ENCODE results near the gene FAM181B.

DNA sequence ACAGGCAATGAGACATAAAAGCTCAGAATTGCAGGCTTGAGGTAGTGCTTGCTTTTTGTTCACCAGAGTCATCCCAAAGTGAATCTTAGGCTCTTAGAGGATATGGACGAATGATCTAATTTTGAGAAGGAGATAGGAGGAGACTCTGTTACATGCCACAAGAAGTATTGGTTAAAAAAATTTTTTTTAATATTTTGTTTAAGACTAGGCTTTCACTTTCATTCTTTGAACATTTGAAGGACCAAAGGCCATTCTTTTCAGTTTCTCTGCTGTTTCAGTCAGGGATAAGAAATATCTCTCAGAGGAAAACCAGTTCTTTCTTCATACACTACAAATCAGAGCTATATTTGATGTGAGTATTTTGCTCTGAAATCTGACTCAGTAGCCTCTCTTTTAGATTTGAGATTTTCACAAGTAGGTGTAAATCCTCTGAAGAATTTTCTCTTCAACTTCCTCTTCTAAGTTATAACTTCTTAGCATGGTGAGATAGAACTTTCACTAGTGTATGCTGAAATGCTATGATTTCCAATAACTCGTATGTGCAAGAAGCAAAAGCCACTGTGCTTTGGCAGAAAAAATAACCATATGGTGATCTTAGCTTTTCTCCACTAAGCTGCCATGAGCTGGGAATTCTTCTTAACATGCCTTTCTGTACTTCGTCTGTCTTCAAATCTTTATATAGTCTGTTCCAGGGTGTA is 24.1 kb upstream of the FAM181B start:
- no peak for TF ChIP-seq ZNF274 (IDR thresholded peaks at IDR 0.05; ENCODE audit: low read depth, low read length)
- no peak for TF ChIP-seq YY1 (IDR thresholded peaks at IDR 0.05; ENCODE audit: insufficient read depth, insufficient read length)

All from NT2/D1 (cell line).